Measurements from ENCODE around the gene ZFYVE28.
"Not testable (repeated sequence)": the region's sequence is repeated elsewhere in the genome, so short reads cannot be mapped to it uniquely, and the experiment has no call there.

The ZFYVE28 gene

DNA sequence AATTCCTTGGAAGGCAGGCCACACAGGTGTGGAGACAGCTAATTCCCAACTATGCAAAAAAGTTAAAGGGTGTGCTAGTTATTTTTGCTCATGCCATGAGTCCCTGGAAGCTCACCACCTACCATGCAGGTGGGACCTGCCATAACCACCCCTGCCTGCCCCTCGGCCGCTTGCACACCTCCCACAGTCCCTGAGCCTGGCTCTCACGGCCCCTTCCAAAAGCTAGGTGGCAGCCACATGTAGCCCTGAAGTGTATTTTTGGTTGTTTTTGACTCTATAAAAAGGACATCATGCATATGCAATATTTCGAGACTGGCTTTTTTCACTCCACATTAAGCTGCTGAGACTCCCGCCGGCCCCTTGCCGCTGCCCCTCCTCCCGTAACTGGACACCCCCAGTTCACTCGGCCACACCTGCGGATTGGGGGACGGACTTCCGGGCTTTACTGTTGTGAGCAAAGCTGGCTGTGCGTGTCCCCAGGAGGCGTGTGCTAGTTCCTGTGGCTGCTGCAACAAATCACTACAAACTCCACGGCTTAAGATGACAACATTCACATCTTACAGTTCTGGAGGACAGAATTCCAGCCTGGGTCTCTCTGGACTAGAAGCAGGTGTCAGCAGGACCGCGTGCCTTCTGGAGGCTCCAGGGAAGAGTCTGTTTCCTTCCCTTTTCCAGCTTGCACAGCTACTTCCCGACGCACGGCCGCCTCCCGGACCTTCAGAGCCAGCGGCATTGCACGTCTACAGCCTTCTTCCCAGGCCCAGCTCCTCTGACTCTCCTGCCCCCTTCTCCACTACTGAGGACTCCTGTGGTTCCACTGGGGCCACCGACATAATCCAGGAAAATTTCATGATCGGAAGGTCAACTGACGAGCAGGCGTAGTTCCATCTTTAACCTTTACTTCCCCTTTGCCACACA is 24.8 kb downstream of the ZFYVE28 start:
- DNase-seq (ENCODE audit: low read depth in 2 of 2, low spot score in 1 of 2), result no peak

DNA sequence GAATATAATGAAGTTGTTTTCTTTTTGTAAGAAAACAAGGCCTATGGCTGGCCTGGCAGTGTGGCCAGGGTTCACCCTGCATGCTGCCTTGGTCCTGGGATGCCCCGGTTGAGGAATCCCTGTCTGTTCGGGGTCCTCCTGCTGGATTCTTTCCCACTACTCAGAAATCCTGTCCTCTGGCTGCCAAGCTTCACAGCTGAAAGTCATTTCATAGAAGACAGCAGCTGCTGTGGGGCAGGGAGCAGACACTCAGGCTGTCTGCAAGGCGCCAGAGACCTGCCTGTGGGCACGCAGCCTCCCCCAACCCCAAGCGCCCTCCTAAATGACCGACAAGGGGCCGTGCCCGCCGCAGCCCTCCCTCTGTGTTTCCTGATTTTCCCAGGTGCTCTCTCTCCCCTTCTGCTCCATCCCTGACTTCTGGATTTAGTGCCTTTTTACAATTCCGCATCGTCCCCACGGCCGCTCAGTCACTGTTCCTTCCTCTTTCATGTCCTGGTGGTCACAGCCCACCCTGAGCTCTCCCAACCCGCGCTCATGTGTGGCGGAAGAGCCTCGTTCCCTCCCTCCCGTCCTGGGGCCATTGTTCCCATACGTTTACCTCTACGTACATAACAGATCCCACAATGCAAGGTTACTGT is 27.5 kb downstream of the ZFYVE28 start:
- no peak for DNase-seq (ENCODE audit: low read depth in 2 of 2, low spot score in 1 of 2)

DNA sequence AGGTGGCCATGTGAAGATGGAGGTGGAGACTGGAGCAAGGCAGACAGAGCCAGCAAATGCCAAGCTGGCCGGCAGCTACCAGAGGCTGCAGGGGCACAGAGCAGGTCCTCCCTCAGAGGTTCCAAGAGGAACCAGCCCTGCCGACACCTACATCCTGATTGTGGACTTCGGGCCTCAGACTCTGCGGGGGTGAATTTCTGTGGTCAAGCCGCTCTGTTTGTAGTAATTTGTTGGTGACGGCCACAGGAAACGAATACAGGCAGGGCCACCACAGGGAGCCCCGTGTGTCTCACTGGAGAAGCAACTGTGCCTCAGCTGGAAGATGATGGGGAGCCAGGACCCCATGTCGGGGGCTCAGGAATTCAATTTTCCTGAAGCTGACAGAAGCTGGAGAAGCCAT is 28.3 kb downstream of the ZFYVE28 start:
- no peak for DNase-seq (ENCODE audit: low read depth in 2 of 2, low spot score in 1 of 2)

- DNase-seq (ENCODE audit: low read depth in 2 of 2, low spot score in 1 of 2), result no peak
These were observed 28.8 kb downstream of the ZFYVE28 start for GRCh38 chr4:2389691-2390090.

- no peak for DNase-seq (ENCODE audit: low read depth in 2 of 2, low spot score in 1 of 2)
These were observed 29.8 kb downstream of the ZFYVE28 start for GRCh38 chr4:2388429-2389182.

DNA sequence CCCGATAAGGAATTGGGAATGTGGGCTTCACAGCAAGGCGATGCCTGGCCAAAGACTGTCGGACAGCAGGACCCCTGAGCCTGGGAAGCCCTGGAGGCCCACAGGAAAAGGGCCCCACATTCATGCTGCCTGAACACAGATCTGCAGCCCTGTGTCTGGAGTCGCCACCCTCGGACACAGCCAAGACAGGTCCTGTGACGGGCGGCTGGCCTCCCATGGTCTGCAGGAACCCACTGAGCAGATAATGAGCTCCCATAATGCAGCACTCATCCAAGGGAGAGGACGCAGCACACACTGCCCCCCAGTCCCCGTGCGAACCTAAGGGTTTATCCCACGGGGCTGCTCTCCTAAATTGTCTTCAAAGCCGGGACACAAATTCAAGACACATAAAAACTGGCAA is 30.6 kb downstream of the ZFYVE28 start:
- no peak for DNase-seq (ENCODE audit: low read depth in 2 of 2, low spot score in 1 of 2)

- DNase-seq (ENCODE audit: low read depth in 2 of 2, low spot score in 1 of 2), result no peak
These were observed 31.2 kb downstream of the ZFYVE28 start for GRCh38 chr4:2387218-2387617.

DNA sequence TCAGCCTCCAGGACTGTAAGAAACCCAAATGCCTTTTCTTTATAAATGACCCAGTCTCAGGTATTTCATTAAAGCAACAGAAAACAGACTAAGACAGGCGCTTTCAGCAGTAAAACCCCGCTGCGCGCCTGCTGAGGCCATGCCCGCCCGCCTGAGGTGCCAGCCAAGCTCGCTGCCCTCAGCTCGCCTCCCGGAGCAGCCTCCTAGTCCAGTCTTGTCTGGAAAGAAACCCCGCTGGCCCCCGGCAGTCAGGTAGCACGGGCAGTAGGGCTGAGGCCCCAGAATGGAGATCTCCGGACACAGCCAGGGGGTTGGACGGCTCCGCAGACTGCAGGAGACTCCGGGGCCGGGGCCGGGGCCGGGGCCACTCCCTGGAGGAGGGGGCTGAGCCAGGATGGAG is 31.7 kb downstream of the ZFYVE28 start:
- DNase-seq (ENCODE audit: low read depth in 2 of 2, low spot score in 1 of 2), result no peak

GRCh38 chr4:2385516-2385915 is 32.9 kb downstream of the ZFYVE28 start:
- no peak for DNase-seq (ENCODE audit: low read depth in 2 of 2, low spot score in 1 of 2)

DNA sequence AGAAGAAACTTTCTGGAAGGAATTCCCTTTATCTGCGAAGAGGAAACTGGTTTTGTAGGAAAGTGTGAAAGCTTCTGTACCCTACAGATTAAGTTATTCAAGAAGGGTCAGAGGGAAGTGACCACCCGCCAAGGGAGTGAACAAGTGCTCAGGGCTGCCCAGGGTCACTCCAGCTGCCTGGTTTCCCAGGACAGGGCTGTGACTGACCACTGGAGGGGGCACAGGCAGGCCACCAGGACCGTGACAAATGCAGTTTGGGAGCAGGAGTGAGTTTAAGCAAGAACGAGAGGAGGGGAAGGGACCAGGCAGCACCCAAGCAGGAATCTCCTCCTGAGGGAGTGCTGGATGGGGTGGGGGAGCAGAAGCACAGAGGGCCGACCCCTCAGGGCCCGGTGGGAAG is 34.2 kb downstream of the ZFYVE28 start:
- DNase-seq (ENCODE audit: low read depth in 2 of 2, low spot score in 1 of 2), result no peak

- DNase-seq (ENCODE audit: low read depth in 2 of 2, low spot score in 1 of 2), result no peak
These were observed 34.7 kb downstream of the ZFYVE28 start for GRCh38 chr4:2383760-2384159.

- not testable (repeated sequence) for DNase-seq (ENCODE audit: low read depth in 2 of 2, low spot score in 1 of 2)
These were observed 35.2 kb downstream of the ZFYVE28 start for GRCh38 chr4:2383220-2383631.

- DNase-seq (ENCODE audit: low read depth in 2 of 2, low spot score in 1 of 2), result not testable (repeated sequence)
These were observed 35.7 kb downstream of the ZFYVE28 start for GRCh38 chr4:2382769-2383202.

DNA sequence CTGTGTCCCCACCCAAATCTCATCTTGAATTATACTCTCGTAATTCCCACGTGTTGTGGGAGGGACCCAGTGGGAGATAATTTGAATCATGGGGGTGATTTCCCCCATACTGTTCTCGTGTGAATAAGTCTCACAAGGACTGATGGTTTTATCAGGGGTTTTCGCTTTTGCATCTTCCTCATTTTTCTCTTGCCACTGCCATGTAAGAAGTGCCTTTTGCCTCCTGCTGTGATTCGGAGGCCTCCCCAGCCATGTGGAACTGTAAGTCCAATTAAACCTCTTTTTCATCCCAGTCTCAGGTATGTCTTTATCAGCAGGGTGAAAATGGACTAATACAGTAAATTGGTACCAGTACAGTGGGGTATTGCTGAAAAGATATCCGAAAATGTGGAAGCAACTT is 37.9 kb downstream of the ZFYVE28 start:
- DNase-seq (ENCODE audit: low read depth in 2 of 2, low spot score in 1 of 2), result not testable (repeated sequence)

DNA sequence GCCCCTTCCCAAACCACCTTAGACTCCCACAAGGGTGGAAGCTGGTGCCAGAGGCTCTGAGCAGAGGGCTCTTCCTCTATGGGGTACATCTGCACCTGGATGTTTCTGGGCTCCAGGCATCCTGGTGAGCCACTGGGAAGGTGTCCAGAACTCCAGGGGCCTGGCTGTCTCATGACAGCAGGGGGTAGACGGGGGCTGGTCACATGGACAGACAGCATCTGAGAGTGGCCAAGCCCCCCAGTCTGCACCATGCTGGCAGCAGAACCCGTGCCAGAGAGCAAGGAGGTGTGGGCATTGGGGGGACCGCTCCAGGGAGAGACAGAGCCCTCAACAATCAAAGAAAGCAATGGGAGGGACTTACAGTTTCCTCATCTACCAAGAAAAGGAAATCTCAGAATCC is 39.5 kb downstream of the ZFYVE28 start:
- DNase-seq (ENCODE audit: low read depth in 2 of 2, low spot score in 1 of 2), result no peak

DNA sequence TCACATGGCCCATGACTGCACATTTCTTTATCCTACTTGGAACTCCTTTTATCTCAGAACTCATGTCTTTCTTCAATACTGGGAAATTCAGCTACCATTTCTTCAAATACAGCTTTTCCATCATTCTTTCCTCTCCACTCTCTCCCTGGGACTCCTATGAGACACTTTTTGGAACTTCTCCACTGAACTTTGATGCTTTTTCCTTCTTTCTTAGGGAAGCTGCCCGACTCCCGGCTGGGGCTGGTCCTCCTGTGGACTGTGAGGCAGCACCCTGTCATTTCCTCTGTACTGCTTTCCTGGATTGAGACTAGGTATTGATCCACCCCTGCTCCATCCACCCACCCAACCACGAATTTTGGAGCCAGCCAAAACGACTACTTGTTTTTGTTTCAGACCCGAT is 40.0 kb downstream of the ZFYVE28 start:
- no peak for DNase-seq (ENCODE audit: low read depth in 2 of 2, low spot score in 1 of 2)

GRCh38 chr4:2377241-2377640 is 41.2 kb downstream of the ZFYVE28 start:
- DNase-seq (ENCODE audit: low read depth in 2 of 2, low spot score in 1 of 2), result no peak

- no peak for DNase-seq (ENCODE audit: low read depth in 2 of 2, low spot score in 1 of 2)
These were observed 43.0 kb downstream of the ZFYVE28 start for GRCh38 chr4:2375427-2375826.

DNA sequence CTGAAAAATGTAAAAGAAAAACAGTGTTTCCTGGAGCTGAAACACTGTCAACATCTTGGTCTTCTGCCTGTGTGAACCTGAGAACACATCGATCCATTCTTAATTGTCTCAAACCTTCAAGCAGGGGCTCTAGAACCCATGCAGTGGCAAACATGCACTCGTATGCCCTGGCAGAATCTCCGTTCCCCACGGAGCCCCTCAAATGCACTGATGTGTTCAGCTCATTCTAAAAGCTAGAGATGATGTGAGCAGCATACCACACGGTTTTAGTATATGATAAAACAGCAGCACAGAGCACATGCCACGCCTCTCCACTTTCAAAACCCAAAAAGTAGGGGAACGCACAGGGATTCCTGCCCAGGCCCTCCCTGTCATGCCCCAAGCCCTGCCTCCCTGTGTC is 44.9 kb downstream of the ZFYVE28 start:
- DNase-seq (ENCODE audit: low read depth in 2 of 2, low spot score in 1 of 2), result no peak

DNA sequence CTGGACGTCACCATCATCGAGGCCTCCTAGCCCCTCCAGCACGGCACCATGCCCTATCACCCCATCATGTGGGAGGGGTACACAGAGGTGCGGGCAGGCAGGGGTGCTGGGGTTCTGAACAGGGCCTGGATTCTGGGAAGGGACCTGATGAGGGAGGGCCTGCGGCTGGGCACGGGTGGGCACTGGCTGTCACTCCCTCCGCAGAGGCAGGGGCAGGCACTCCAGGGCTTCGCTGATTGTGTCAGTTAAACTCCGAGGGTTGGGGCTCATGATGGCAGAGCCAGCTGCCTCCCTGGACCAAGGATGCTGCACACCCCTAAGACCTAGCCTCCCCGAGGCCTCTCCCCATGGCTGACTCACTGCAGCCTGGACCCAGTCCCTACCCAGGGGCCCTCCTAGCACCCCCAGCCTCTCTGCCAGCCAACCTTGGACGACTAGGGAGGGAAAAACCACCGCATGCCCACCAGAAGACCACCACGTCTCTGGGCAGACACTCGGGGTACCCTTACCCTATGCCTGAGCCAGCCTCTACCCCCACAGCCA is 45.9 kb downstream of the ZFYVE28 start:
- no peak for DNase-seq (ENCODE audit: low read depth in 2 of 2, low spot score in 1 of 2)

- no peak for DNase-seq (ENCODE audit: low read depth in 2 of 2, low spot score in 1 of 2)
These were observed 46.5 kb downstream of the ZFYVE28 start for GRCh38 chr4:2371765-2372487.

All from stimulated activated CD8-positive, alpha-beta memory T cell treated with anti-CD3 and anti-CD28 coated beads, Interleukin-4, amount 100 ng/mL, for 1 hour (primary cell).